Activated CD4-positive, CD25-positive, alpha-beta regulatory T cell treated with anti-CD3 and anti-CD28 coated beads, Interleukin-2, amount 50 U/mL, for 16 hours (primary cell): Measurements from ENCODE around the gene RELL2.
A peak's percentile ranks its signal among the peaks of the same experiment; 100 is the strongest.

Experiments used
- DNase-seq: peaks from one replicate; pipeline ENCODE4 v3.0.0-alpha.2; 2020; ENCODE audit warnings: low read depth, low spot score

The RELL2 gene

GRCh38 chr5:141618804-141619554 is 17.8 kb upstream of the RELL2 start, which contains the start of gene DIAPH1:
TSS of gene DIAPH1 (minus strand) at chr5:141619000. CDS start at chr5:141618914, 86 bp downstream.
- DNase-seq, result peak; percentile 97

- no peak for DNase-seq
Observed at GRCh38 chr5:141623186-141623585, 13.6 kb upstream of the RELL2 start.

- DNase-seq, result no peak
Observed at GRCh38 chr5:141623611-141624010, 13.2 kb upstream of the RELL2 start.

- DNase-seq, result no peak
Observed at GRCh38 chr5:141628175-141628788, 8.5 kb upstream of the RELL2 start.

- DNase-seq, result no peak
Observed at GRCh38 chr5:141630570-141631140, 6.1 kb upstream of the RELL2 start.

GRCh38 chr5:141632650-141633049 is 4.1 kb upstream of the RELL2 start:
- no peak for DNase-seq

GRCh38 chr5:141633871-141634561 is 2.8 kb upstream of the RELL2 start:
- DNase-seq, result no peak

- no peak for DNase-seq
Observed at GRCh38 chr5:141634720-141635119, 2.1 kb upstream of the RELL2 start.

- DNase-seq, result no peak
Observed at GRCh38 chr5:141635646-141636045, 1.2 kb upstream of the RELL2 start.

GRCh38 chr5:141636106-141636412 is 738 bp upstream of the RELL2 start:
- DNase-seq, result no peak

- no peak for DNase-seq
Observed at GRCh38 chr5:141637123-141637766, 448 bp downstream of the RELL2 start.

- no peak for DNase-seq
Observed at GRCh38 chr5:141637767-141638419, 1.1 kb downstream of the RELL2 start.

- DNase-seq, result no peak
Observed at GRCh38 chr5:141638771-141639170, 2.0 kb downstream of the RELL2 start.

GRCh38 chr5:141639357-141640050 is 2.7 kb downstream of the RELL2 start:
- DNase-seq, result no peak

- DNase-seq, result no peak
Observed at GRCh38 chr5:141640051-141640415, 3.2 kb downstream of the RELL2 start.

- no peak for DNase-seq
Observed at GRCh38 chr5:141640698-141641097, 3.9 kb downstream of the RELL2 start.

GRCh38 chr5:141641634-141642267 is 5.0 kb downstream of the RELL2 start:
- DNase-seq, result no peak

GRCh38 chr5:141646026-141646425 is 9.2 kb downstream of the RELL2 start:
- no peak for DNase-seq

- no peak for DNase-seq
Observed at GRCh38 chr5:141647242-141647641, 10.4 kb downstream of the RELL2 start.

- no peak for DNase-seq
Observed at GRCh38 chr5:141647851-141648250, 11.1 kb downstream of the RELL2 start.
